GM19238 (cell line): ENCODE results near the gene BMP8A.
"Not testable (repeated sequence)": the region's sequence is repeated elsewhere in the genome, so short reads cannot be mapped to it uniquely, and the experiment has no call there.

Source experiments
- DNase-seq: peaks from one replicate; pipeline ENCODE4 v3.0.0; 2011; ENCODE audit warnings: low spot score; ENCODE audit not compliant: insufficient read length

Gene BMP8A

GRCh38 chr1:39491146-39491921 lies at the start of gene BMP8A:
Gene BMP8A (plus strand): TSS chr1:39491636. CDS start chr1:39491992, 356 bp downstream.
- peak; percentile 94 for DNase-seq

- no peak for DNase-seq
These were observed 49.6 kb upstream of the BMP8A start for GRCh38 chr1:39441797-39442196.

- DNase-seq, result no peak
These were observed 45.9 kb upstream of the BMP8A start for GRCh38 chr1:39445573-39445972.

- no peak for DNase-seq
These were observed 44.4 kb upstream of the BMP8A start for GRCh38 chr1:39446986-39447567.

GRCh38 chr1:39450041-39450440 lies 41.4 kb upstream of the BMP8A start:
- DNase-seq, result not testable (repeated sequence)

- no peak for DNase-seq
These were observed 40.4 kb upstream of the BMP8A start for GRCh38 chr1:39450956-39451606.

- no peak for DNase-seq
These were observed 39.4 kb upstream of the BMP8A start for GRCh38 chr1:39452081-39452480.

GRCh38 chr1:39452540-39452939 lies 38.9 kb upstream of the BMP8A start:
- DNase-seq, result no peak

GRCh38 chr1:39453603-39454002 lies 37.8 kb upstream of the BMP8A start:
- DNase-seq, result no peak

- DNase-seq, result no peak
These were observed 32.4 kb upstream of the BMP8A start for GRCh38 chr1:39458991-39459390.

- DNase-seq, result no peak
These were observed 29.4 kb upstream of the BMP8A start for GRCh38 chr1:39462074-39462473.

GRCh38 chr1:39466413-39467107 lies 24.9 kb upstream of the BMP8A start:
- DNase-seq, result no peak

- DNase-seq, result not testable (repeated sequence)
These were observed 24.2 kb upstream of the BMP8A start for GRCh38 chr1:39467108-39467720.

GRCh38 chr1:39469150-39469549 lies 22.3 kb upstream of the BMP8A start:
- no peak for DNase-seq

- DNase-seq, result no peak
These were observed 21.4 kb upstream of the BMP8A start for GRCh38 chr1:39470040-39470439.

GRCh38 chr1:39472826-39473225 lies 18.6 kb upstream of the BMP8A start:
- DNase-seq, result no peak

GRCh38 chr1:39473324-39473723 lies 18.1 kb upstream of the BMP8A start:
- DNase-seq, result no peak

- DNase-seq, result no peak
These were observed 16.6 kb upstream of the BMP8A start for GRCh38 chr1:39474810-39475209.

- not testable (repeated sequence) for DNase-seq
These were observed 15.9 kb upstream of the BMP8A start for GRCh38 chr1:39475551-39475950.

- no peak for DNase-seq
These were observed 13.1 kb upstream of the BMP8A start for GRCh38 chr1:39478126-39478915.

- no peak for DNase-seq
These were observed 10.1 kb upstream of the BMP8A start for GRCh38 chr1:39481289-39481688.
